Superior temporal gyrus (tissue), 1 donor: Measurements from ENCODE around the gene HIVEP3.

ENCODE experiments used
- DNase-seq: peaks from one replicate; pipeline ENCODE4 v3.0.0-alpha.2; 2016; ENCODE audit errors: extremely low spot score

HIVEP3 gene

GRCh38 chr1:41582851-41583657 lies 335.7 kb downstream of the HIVEP3 start:
- DNase-seq: no peak

GRCh38 chr1:41582351-41582750 lies 336.4 kb downstream of the HIVEP3 start:
- no peak for DNase-seq

DNA sequence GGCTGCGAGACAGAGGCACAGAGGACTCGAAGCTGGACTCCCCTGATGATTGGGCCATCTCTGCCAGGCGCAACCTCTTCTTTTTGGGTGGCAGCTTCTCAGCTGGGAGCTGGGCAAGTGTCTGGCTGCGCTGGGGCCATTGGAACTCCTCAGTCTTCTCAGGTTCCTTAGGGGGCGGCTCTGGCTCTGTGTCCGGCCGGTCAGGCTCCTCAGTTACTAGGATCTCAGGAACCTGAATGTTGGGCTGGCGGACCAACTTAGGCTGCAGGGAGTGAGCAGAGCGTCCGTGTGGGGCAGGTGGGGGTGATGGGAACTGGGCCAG lies 336.8 kb downstream of the HIVEP3 start:
- DNase-seq: no peak

DNA sequence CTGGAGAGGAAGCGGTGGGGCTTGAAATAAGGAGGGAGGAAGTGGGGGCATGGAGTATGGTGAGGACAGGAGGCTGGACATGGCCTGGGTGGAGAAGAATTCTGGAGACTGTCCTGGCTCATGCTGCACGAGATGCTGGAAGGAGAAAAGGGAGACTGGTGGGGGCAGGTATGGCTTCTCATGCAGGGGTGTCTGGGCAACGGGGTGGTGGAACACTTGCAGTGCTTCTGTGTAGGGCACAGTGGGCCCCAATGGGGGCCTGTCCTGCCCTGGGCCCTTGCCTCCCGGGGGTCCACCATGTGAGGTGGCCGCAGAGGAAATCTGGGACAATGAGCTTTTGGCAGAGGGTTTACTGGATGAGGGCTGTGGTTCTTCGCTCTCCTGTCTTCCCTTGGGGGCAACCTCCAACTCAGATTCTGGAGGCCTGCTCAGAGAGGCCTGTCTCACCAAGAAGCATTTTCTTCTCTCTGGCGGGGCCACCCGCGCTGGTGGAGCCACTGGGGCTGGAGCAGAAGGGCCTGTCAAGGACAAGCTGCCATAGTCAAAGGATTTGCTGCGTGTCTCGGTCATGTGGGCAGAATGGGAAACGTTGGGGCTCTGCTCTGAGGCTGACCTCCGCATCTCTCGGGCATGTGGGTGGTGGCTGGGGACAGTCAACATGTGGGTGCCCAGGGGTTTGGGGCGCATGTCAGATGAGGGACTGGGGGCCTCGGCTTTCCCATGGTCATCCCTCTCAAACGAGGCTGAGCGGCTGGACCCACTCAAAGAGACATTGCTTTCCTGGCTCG lies 337.3 kb downstream of the HIVEP3 start:
- no peak for DNase-seq

DNA sequence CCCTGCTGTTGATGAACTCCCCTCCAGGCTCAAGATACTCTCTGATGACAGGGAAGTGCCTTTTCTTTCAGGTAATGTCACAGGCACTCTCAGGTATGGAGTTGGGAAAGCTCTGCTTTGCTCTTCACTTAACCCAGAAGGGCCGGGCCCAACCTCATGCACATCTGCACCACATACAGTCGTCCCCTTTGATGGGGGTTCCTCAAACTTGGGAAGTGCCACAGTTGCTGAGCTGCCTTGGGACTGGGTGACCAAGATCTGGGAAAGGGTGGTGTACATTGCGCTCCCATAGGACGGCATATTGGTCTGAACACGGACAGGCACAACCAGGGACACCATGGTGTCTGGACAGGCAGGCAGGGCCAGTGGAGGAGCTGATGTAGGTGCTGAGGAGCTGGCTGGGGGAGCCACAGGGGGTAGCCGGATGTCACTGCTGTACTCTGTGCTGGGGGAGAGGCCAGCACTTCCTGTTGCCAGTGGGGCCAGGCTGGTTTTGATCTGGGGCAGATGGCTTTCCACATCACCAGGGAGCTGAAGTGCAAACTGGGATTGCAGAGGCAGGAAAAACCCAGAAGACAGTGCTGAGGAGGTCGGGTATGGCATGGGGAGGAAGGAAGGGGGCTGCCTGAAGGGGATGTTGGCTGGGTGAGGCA lies 338.1 kb downstream of the HIVEP3 start:
- no peak for DNase-seq

GRCh38 chr1:41580021-41580420 lies 338.7 kb downstream of the HIVEP3 start:
- DNase-seq: no peak

- DNase-seq: no peak
Observed at GRCh38 chr1:41578712-41579335, 339.9 kb downstream of the HIVEP3 start.

GRCh38 chr1:41576620-41577019 lies 342.1 kb downstream of the HIVEP3 start:
- DNase-seq: no peak

DNA sequence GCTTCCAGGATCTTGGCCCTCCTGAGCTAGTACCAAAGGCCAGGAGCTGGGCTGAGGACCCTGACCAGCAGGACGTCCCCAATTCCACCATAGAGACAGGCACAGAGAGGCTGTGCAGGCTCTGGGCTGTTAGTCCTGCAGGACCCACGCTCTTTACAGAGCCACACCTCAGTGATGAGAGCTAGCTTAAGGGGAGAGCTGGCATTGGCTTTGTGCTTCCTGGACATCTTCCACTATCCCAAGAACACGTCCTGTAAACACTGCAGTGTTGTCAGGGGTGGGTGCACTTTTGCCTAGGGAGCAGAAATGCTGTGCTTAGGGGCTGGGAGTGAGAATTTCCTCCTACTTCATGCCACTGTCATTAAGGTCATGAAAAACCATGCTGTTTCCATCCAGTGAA lies 342.5 kb downstream of the HIVEP3 start:
- DNase-seq: no peak

DNA sequence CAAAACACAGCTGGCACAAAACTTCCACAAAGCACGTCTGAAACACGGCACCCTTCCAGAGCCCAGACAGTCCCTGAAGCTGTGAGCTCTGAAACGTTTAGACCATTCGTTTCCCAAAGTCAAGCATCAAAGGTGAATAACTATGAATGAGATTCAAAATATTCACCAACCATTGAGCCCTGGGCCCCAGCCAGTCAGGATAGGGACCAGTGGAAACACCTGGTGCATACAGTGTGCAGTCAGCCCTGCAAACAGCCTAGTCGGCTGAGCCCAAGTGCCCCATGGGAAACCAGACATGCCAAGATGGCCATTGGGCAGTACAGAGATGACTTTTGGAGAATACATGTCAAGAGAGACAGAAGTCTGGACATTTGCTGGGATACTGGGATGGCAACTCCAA lies 343.9 kb downstream of the HIVEP3 start:
- no peak for DNase-seq

DNA sequence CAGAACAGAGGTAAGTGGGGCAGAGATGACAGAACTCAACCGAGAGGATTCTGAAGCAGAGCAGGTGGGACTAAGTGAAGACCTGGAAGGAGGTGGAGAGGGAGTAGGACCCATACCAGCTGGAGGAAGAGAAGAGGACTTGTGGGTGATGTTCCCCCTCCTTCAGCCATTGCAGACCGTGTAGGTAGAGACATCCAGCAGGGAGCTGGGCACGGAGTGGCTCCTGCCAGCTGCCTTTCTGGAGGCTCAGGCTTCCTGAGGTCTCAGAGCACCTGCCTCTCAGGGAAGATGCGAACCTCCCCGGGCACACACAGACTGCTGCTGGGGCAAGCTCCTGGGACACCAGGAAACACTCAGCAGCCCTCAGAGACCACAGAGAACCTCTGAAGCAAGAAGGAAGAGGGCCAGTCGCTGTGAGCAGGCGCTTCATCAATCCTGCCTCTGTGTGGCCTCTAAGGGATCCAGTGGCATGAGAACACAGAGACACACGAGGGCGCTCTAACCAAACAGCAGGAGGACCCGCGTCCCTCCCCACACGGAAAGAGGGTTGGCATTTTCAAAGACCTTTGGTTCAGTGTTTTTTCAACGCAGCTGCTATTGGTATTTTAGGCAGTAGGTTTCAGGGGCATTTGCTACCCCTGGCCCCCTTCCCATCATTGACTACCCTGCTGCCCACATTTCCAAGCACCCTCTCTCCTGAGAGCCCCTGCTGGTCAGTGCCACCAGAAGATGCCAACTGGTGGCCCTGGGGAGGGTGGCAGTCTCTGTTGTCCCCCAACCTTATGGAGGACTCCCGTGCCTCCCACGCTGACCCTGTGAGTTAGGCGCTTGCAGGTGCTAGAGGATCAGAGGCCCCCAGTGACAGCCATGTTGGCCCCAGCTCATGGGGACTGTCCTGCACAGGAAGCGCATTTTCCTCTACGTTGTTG lies 344.7 kb downstream of the HIVEP3 start:
- DNase-seq: peak; percentile 95

DNA sequence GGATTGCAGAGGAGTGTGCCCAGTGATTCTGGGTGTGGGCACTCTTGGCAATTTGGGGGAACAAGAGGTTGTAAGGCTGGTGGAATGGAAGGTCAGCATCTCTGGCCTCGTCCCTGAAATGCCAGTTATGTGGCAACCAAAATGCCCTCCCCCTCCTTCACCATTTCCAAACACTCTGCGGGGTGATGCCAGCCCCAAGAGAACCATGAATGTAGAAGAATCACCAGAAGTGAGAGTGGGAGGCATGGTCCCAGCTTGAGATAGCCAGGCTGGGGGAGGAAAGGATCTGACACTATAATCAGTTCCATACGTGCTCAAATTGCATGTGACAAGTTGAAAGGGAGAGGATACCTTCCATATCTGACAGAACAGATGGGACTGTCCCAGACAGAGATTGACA lies 345.5 kb downstream of the HIVEP3 start:
- DNase-seq: no peak

- no peak for DNase-seq
Observed at GRCh38 chr1:41572224-41572623, 346.5 kb downstream of the HIVEP3 start.

- DNase-seq: no peak
Observed at GRCh38 chr1:41571041-41571440, 347.7 kb downstream of the HIVEP3 start.

DNA sequence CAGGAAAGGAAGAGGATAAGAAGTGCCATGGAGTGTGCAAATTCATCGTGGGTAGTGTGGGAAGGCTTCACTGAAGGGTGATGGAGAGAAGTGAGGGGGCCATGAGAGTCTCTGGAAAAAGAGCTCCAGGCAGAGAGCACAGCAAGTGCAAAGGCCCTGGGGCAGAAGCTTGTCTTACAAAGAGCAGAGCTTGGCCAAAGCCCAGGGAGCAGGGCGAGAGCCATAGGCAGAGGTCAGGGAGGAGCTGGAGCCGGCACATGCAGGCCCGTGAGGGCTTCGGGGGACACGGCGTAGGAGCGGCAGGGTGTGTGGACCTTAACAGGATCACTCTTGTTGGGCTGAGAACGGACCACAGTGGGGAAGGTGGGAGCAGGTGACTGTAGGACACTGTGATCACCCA lies 350.5 kb downstream of the HIVEP3 start:
- no peak for DNase-seq

GRCh38 chr1:41566969-41567368 lies 351.8 kb downstream of the HIVEP3 start:
- no peak for DNase-seq

GRCh38 chr1:41566274-41566885 lies 352.3 kb downstream of the HIVEP3 start:
- no peak for DNase-seq

- no peak for DNase-seq
Observed at GRCh38 chr1:41564741-41565475, 353.8 kb downstream of the HIVEP3 start.

DNA sequence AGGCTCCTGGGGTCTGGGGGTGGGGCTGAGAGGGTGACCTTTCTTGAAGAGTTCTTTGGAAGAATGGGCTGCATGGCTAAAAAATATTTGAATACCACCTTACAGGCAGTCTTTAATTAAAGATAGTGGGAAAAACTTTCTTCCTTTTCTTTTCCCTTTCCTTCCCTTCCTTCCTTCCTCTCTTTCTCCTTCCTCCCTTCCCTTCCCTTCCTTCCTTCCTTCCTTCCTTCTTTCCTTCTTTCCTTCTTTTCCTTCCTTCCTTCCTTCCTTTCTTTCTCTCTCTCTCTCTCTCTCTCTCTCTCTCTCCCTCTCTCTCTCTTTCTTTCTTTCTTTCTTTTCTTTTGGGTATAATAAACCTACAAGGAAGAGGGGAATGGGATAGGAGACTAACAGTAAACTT lies 356.4 kb downstream of the HIVEP3 start:
- no peak for DNase-seq

GRCh38 chr1:41560931-41561330 lies 357.8 kb downstream of the HIVEP3 start:
- DNase-seq: no peak
